DND-41 (cell line): ENCODE measurements around the gene ERBB4.

Experiments
- EZH2 ChIP-seq: IDR thresholded peaks from 3 replicates; pipeline ENCODE4 v1.6.1; 2012; ENCODE audit warnings: borderline replicate concordance, low read depth, mild to moderate bottlenecking, moderate library complexity, low read length, inconsistent platforms; ENCODE audit not compliant: severe bottlenecking
- TF ChIP-seq, protein P1 (sequence below): IDR thresholded peaks from 2 replicates; pipeline ENCODE4 v1.5.1; 2012; ENCODE audit warnings: borderline replicate concordance, low read length, moderate library complexity, mild to moderate bottlenecking; ENCODE audit not compliant: poor library complexity, severe bottlenecking; ENCODE audit errors: extremely low read depth

DNA sequence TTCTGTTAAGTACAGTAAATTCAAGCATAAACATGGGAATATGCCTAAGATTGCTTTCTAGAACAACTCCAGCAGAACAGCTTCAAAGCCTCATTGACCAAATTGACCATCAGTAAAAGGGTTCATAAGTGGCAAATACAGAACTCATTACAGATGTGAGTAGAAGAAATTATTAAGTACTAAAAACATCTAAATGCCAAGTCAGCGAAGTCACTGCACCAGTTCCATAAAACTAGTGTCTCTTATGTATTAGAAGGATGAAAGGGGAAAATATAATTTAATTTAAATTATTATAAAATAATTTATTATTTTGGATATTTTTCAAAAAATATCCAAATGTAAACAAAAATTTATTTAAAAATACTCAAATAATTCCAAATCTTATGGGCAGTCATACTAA, 553.2 kb downstream of the ERBB4 start:
- TF ChIP-seq, protein P1, sequence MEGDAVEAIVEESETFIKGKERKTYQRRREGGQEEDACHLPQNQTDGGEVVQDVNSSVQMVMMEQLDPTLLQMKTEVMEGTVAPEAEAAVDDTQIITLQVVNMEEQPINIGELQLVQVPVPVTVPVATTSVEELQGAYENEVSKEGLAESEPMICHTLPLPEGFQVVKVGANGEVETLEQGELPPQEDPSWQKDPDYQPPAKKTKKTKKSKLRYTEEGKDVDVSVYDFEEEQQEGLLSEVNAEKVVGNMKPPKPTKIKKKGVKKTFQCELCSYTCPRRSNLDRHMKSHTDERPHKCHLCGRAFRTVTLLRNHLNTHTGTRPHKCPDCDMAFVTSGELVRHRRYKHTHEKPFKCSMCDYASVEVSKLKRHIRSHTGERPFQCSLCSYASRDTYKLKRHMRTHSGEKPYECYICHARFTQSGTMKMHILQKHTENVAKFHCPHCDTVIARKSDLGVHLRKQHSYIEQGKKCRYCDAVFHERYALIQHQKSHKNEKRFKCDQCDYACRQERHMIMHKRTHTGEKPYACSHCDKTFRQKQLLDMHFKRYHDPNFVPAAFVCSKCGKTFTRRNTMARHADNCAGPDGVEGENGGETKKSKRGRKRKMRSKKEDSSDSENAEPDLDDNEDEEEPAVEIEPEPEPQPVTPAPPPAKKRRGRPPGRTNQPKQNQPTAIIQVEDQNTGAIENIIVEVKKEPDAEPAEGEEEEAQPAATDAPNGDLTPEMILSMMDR = no peak
- TF ChIP-seq EZH2 = no peak
